NCI-H2171 treated with DMSO at 0.1 percent for 48 hours (cell line): ENCODE data around the gene CDH15.
"Not testable (repeated sequence)": the region's sequence is repeated elsewhere in the genome, so short reads cannot be mapped to it uniquely, and the experiment has no call there.

ENCODE experiments used
- DNase-seq: peaks from one replicate; lab custom pipeline; 2025; lab: John Stamatoyannopoulos, UW

Gene CDH15

GRCh38 chr16:89187770-89188392 is 16.3 kb downstream of the CDH15 start:
- no peak for DNase-seq

- not testable (repeated sequence) for DNase-seq
Measured at GRCh38 chr16:89188471-89189357, 17.2 kb downstream of the CDH15 start.

- no peak for DNase-seq
Measured at GRCh38 chr16:89189358-89190025, 17.9 kb downstream of the CDH15 start.

DNA sequence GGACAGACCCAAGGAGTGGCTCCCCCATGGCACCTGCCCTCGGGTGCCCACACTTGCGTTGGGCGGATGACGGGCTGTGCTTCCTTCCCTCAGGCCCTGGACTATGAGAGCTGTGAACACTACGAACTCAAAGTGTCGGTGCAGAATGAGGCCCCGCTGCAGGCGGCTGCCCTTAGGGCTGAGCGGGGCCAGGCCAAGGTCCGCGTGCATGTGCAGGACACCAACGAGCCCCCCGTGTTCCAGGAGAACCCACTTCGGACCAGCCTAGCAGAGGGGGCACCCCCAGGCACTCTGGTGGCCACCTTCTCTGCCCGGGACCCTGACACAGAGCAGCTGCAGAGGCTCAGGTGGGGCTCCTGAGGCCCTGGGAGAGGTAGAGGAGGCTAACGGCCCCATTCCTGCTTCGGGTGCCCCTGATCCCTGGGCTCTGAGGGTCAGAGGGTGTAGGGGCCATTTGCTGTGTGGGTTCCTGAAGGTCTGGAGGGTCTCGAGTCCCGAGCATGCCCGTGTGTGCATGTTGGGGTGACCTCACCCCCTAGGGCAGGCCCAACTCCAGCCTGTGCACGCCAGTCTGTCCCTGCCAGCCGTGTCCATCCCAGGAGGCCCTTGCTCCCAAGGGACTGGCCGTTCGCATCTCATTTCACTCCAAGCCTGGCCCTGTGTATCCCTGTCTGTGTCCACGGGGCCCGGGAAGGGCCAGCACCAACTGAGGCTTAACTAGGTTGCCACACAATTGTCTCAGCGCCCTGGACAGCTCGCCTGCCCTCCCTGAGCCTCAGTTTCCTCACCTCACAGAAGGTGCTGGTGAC is 18.8 kb downstream of the CDH15 start:
- no peak for DNase-seq

DNA sequence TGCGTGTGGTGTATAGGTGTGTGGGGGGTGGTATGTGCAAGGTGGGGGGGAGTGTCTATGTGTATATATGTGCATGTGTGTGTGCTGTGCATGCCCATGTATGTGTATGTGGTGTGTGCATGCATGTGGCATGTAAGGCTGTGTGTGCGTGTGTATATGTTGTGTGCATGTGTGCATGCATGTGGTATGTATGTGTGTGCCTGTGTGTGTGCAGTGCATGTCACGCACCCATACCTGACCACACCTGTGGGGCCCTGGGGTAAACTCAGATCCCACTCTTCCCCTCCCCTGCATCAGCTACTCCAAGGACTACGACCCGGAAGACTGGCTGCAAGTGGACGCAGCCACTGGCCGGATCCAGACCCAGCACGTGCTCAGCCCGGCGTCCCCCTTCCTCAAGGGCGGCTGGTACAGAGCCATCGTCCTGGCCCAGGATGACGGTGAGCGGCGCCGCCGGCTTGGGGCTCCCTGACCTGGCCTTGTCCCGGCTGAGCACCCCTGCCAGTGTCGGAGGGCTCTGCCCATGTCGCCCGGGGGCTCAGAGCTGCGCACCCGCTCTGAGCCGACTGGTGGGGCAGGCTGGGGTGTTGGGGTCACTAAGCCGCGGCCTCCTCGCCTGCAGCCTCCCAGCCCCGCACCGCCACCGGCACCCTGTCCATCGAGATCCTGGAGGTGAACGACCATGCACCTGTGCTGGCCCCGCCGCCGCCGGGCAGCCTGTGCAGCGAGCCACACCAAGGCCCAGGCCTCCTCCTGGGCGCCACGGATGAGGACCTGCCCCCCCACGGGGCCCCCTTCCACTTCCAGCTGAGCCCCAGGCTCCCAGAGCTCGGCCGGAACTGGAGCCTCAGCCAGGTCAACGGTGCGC is 19.7 kb downstream of the CDH15 start:
- no peak for DNase-seq

GRCh38 chr16:89191901-89192185 is 20.3 kb downstream of the CDH15 start:
- DNase-seq: no peak

DNA sequence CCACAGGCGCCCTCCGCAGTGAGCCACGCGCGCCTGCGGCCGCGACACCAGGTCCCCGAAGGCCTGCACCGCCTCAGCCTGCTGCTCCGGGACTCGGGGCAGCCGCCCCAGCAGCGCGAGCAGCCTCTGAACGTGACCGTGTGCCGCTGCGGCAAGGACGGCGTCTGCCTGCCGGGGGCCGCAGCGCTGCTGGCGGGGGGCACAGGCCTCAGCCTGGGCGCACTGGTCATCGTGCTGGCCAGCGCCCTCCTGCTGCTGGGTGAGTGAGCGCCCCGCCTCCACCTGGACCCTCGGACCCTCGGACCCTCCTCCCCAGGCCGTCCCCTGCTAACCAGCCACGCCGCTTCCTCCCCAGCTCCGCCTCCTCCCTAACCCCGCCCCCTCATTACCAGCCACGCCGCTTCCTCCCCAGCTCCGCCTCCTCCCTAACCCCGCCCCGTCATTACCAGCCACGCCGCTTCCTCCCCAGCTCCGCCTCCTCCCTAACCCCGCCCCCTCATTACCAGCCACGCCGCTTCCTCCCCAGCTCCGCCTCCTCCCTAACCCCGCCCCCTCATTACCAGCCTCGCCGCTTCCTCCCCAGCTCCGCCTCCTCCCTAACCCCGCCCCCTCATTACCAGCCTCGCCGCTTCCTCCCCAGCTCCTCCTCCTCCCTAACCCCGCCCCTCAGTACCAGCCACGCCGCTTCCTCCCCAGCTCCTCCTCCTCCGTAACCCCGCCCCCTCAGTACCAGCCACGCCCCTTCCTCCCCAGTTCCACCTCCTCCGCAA is 20.8 kb downstream of the CDH15 start:
- peak; percentile 57 for DNase-seq

GRCh38 chr16:89192956-89193575 is 21.5 kb downstream of the CDH15 start:
- DNase-seq: no peak

DNA sequence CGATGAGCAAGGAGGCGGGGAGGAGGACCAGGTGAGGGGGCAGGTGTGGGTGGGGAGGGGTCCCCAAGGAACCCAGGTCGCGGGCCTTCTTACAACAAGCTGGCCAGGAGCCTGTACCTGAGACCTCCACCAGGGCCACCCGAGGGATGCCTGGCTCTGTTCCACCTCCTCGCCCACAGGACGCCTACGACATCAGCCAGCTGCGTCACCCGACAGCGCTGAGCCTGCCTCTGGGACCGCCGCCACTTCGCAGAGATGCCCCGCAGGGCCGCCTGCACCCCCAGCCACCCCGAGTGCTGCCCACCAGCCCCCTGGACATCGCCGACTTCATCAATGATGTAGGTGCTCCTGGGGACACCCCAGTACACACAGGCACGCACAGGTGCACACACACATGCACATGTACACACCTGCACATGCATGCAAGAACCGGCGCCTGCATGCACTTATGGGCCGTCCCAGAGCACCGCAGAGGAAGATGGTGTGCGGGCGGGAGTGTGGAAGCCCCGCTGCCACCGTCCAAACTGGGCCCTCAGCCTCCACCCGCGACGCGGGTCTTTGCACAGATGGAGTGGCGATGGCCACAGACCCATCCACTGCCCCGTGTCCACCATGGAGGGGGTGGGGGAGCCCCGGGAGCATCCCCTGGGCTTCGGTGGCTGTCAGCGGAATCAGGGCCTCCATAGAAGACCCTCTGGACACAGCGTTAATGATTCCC is 22.2 kb downstream of the CDH15 start:
- DNase-seq: no peak

- DNase-seq: no peak
Measured at GRCh38 chr16:89194340-89195311, 23.1 kb downstream of the CDH15 start.

DNA sequence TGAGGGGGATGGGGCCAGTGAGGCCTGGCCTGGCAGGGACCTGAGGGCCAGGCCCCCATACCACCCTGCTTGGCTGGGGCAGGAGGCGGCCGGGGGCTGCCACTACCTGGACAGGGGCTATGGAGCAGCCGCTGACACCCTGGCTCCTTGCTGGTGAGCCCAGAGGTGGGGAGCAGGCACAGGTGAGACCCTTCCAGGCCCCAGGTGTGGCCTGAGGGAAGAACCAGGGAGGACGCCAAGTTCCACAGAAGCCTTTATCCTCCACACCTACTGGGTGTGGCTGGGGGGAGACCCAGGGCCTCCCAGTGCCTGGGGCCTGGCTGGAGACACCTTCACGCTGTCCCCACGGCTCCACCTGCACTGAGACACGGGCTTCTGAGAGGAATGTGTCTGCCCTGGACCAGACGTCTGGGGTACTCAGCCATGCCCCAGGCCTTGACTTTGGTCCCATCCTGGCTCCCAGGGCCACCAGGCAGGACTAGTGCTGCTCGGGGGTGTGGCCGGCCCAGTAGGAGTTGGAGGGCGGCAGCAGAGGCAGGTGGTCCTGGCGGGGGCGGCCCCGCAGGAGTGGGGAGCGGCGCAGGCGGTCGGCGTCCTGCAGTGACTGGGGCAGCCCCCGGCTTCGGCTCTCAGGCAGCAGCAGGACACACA is 24.1 kb downstream of the CDH15 start:
- no peak for DNase-seq

DNA sequence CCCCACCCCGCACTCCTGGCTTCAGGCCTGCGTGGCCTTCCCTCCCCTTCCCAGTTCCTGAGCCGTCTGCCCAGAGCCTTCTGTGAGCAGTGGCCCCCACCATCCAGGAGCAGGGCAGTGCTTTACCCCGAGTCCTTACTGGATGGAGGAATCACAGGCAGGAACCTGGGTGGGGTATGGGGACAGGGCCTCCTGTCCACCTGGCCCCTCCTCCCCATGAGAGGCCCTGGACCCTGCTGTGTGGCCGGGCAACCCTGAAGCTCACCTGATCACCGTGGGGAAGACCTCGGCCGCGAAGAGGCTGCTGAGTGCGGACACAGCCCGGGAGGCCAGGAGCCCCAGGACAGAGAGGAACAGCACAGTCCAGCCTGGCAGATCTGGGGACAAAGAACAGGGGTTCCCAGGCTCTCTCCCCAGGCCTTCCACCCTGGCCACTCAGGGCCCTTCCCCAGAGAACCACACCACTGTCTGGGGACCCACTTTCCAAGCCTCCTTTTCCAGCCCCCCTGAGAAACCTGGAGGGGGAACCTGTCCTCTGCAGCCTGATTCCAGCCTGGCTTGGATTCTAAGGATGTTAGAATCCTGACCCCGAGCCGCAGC is 25.6 kb downstream of the CDH15 start:
- DNase-seq: no peak

- no peak for DNase-seq
Measured at GRCh38 chr16:89197633-89198416, 26.3 kb downstream of the CDH15 start.

DNA sequence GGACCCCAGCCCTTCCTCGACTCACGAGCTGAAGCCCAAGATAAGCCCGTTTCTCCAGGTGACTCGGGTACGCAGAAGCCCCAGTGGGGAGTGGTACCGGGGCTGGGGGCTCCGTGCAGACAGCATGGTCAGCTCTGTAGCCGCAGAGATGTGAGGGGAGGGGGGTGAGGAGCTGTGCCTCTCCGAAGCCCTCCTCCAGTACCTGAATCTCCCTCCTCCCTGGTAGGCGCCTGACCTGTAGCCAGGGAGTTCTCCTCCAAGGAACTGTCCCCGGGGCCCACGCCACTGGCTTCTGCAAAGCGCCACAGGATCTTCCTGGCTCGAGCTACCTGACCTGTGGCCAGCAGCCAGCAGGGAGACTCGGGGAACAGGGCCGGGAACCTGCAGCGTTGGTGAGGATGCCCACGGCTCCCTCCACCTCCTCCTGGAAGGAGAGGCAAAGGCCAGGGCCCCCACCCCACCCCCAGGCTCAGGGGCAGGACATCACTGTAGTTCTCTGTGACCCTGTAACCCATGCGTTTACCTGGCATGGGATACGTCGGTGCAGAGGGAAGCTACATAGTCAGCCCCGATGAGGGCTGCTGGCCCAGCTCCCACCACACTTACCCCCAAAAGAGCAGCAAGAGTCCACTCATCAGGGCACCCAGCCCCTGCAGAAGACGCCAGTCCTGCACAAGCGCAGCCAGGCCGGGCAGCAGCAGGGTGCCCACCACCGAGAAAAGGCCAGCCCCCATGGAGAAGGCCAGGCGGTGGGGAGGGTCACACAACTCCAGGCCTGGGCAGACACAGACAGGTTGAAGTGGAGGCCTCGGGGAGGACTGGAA is 27.1 kb downstream of the CDH15 start:
- DNase-seq: no peak
